GM06990 (cell line): ENCODE data around the gene ONECUT3.
"Not testable (repeated sequence)": the region's sequence is repeated elsewhere in the genome, so short reads cannot be mapped to it uniquely, and the experiment has no call there.

Source experiments
- DNase-seq: peaks from one replicate; pipeline ENCODE4 v3.0.0-alpha.2; 2011; ENCODE audit not compliant: insufficient read length; ENCODE audit errors: extremely low read depth
- H3K27me3 ChIP-seq: replicated peaks from 2 replicates; pipeline ENCODE4 v1.6.0; 2011; ENCODE audit warnings: low read length; ENCODE audit not compliant: control insufficient read depth, insufficient read depth
- H3K36me3 ChIP-seq: 2 replicates; pipeline ENCODE4 v1.5.1; 2011; ENCODE audit warnings: low read length; ENCODE audit not compliant: control insufficient read depth, insufficient read depth
- H3K4me3 ChIP-seq: replicated peaks from 2 replicates; pipeline ENCODE4 v1.5.1; 2011; ENCODE audit warnings: low read depth, mild to moderate bottlenecking, control low read depth, low read length
- TF ChIP-seq, protein P1 (sequence below): IDR thresholded peaks from 2 replicates; pipeline ENCODE4 v1.5.1; 2011; ENCODE audit warnings: low read length, control low read depth, mild to moderate bottlenecking, inconsistent platforms; ENCODE audit not compliant: insufficient read depth, poor library complexity, severe bottlenecking

Gene ONECUT3

DNA sequence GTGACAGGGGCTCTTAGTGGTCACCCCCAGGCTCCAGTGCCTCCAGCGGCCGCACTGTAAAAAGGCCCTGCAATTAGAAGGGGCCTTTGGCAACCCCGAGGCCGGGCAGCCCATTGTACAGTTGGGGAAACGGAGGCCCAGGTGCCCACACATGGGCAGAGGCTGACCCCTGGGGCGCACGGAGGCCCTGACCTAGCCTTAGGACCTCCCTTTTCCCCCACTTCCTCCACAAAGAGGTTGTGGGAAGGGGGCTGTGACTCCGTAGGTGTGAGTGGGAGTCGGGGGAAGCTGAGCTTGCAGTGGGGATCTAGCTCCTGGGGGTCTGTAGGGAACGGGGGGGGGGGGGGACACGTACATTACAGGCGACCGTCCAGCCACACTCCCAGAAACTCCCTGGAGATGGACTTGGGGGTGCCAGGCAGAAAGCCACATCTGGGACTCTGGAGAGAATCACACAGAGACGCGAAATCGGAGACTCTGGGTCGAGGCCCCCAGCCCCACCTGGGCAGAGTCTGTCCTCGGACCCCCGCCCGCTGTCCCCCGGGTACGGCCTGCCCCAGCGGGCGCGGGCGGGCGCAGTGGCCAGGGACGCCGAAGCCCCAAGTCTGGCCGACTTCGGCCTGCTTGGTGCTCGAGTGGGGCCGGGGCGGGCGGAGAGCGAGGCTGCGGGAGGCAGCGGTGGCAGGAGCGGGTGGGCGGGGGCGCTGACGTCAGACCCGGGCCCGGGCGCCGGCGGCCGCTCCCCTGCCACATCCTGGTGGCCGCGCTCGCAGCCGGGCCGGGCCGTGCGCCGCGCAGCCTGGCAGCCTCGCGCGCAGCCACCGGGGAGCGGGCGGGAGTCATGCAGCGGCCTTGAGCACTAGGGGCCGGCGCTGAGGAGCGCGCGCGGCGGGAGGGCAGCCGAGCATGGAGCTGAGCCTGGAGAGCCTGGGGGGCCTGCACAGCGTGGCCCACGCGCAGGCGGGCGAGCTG is at the start of gene ONECUT3:
Gene ONECUT3 (plus strand): TSS at position 750 of the 972 bp plus-strand sequence. CDS start 157 bp downstream, at position 907.
- H3K27me3 ChIP-seq = peaks cover 4% of the 10 kb centered on the region
- H3K36me3 ChIP-seq = no peaks in the 10 kb centered on the region
- TF ChIP-seq, protein P1, sequence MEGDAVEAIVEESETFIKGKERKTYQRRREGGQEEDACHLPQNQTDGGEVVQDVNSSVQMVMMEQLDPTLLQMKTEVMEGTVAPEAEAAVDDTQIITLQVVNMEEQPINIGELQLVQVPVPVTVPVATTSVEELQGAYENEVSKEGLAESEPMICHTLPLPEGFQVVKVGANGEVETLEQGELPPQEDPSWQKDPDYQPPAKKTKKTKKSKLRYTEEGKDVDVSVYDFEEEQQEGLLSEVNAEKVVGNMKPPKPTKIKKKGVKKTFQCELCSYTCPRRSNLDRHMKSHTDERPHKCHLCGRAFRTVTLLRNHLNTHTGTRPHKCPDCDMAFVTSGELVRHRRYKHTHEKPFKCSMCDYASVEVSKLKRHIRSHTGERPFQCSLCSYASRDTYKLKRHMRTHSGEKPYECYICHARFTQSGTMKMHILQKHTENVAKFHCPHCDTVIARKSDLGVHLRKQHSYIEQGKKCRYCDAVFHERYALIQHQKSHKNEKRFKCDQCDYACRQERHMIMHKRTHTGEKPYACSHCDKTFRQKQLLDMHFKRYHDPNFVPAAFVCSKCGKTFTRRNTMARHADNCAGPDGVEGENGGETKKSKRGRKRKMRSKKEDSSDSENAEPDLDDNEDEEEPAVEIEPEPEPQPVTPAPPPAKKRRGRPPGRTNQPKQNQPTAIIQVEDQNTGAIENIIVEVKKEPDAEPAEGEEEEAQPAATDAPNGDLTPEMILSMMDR = no peak
- DNase-seq = no peak
- H3K4me3 ChIP-seq = no peak within 1 kb of the TSS

DNA sequence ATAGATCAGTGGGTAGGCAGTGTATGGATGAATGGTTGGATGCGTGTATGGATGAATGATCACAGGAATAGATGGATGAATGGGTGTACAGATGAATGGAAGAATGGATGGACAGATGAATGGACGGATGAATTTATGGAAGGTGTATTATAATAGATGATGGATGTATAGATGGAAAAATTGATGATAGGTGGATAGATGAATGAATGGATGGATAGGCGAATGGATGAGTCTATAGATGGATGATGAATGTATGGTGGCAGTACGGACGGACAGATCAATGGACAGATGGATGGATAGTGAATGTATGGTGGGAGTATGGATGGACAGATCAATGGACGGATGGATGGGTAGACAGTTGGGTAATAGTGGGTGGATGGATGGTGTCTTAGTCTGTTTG is 49.0 kb upstream of the ONECUT3 start:
- Histone ChIP-seq H3K27me3 (no peaks in the 10 kb centered on the region; the same call in 1 of the 2 replicates), H3K4me3 (no peak overlapping the region), H3K36me3 (no peaks in the 10 kb centered on the region)
- DNase-seq = no peak
- TF ChIP-seq, protein P1 = no peak

- TF ChIP-seq, protein P1 = no peak
- no peak for DNase-seq
- H3K4me3 ChIP-seq = no peak overlapping the region
- no peaks in the 10 kb centered on the region for H3K36me3 ChIP-seq
- H3K27me3 ChIP-seq = no peaks in the 10 kb centered on the region
Measured at GRCh38 chr19:1705367-1705766, 47.9 kb upstream of the ONECUT3 start.

GRCh38 chr19:1706646-1707045 is 46.7 kb upstream of the ONECUT3 start:
- not testable (repeated sequence) for H3K27me3 ChIP-seq, H3K4me3 ChIP-seq, DNase-seq, H3K36me3 ChIP-seq

GRCh38 chr19:1707240-1707639 is 46.1 kb upstream of the ONECUT3 start:
- TF ChIP-seq, protein P1 = no peak
- Histone ChIP-seq H3K36me3 (no peaks in the 10 kb centered on the region), H3K4me3 (no peak overlapping the region), H3K27me3 (no peaks in the 10 kb centered on the region)
- no peak for DNase-seq

DNA sequence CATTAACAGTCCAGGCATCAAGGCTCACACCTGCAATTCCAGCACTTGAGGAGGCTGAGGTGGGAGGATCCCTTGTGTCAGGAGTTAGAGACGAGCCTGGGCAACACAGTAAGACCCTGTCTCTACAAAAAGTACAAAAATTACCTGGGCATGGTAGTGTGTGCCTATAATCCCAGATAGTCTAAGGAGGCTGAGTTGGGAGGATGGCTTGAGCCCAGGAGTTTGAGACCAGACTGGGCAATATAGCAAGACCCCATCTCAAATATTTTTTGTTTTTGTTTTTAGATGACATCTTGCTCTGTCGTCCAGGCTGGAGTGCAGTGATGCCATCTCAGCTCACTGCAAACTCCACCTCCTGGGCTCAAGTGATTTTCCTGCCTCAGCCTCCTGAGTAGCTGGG is 40.1 kb upstream of the ONECUT3 start:
- TF ChIP-seq, protein P1 = no peak
- Histone ChIP-seq H3K4me3 (no peak overlapping the region), H3K27me3 (no peaks in the 10 kb centered on the region), H3K36me3 (no peaks in the 10 kb centered on the region)
- no peak for DNase-seq
